ENCODE measurements around the gene MED6. TPM values are rescaled to one million over a fixed set of nuclear protein-coding genes. Genes with fewer than 3 reads are reported as not detected.

MED6 gene
- total RNA-seq, 3 donors from 2014 or later, result 38.4 to 56.9 (median 45.6) TPM

DNA sequence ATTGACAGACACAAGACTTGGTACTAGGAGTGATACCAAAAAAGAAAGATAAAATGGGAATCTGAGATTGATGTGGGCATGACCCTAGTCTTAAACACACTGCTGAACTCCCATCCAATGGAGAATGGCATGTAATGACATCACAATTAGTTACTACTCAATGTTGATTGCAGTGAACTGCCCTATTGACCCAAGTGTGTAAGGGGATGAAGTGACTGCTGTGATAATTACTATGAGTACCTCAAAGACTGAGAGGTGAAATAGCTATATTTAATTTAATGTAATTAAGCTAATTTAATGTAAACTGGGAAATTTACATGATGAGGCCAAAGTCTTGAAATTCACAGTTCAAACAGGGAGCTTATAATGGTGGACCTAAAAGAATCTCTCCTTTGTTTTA lies 65.6 kb downstream of the MED6 start, which contains the start of gene ADAM20:
ADAM20 (minus strand) TSS at position 101 of the 400 bp plus-strand sequence. CDS start 10,247 bp downstream, outside the sequence.
- Histone ChIP-seq H3K4me1 (no peaks in the 10 kb centered on the region), H3K27ac (no peak within 1 kb of the TSS), H3K9me3 (peaks cover 0 to 7% of the 10 kb centered on the region in 2 donors), H3K36me3 (no peaks in the 10 kb centered on the region), H3K4me3 (no peak within 1 kb of the TSS), H3K27me3 (no peaks in the 10 kb centered on the region)
- no peak for DNase-seq (ENCODE audit: low spot score in 2 of 2)
- TF ChIP-seq, protein P1, sequence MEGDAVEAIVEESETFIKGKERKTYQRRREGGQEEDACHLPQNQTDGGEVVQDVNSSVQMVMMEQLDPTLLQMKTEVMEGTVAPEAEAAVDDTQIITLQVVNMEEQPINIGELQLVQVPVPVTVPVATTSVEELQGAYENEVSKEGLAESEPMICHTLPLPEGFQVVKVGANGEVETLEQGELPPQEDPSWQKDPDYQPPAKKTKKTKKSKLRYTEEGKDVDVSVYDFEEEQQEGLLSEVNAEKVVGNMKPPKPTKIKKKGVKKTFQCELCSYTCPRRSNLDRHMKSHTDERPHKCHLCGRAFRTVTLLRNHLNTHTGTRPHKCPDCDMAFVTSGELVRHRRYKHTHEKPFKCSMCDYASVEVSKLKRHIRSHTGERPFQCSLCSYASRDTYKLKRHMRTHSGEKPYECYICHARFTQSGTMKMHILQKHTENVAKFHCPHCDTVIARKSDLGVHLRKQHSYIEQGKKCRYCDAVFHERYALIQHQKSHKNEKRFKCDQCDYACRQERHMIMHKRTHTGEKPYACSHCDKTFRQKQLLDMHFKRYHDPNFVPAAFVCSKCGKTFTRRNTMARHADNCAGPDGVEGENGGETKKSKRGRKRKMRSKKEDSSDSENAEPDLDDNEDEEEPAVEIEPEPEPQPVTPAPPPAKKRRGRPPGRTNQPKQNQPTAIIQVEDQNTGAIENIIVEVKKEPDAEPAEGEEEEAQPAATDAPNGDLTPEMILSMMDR (IDR thresholded peaks at IDR 0.05), result no peak
- TF ChIP-seq POLR2AphosphoS5 (IDR thresholded peaks at IDR 0.05) (no peak), POLR2A (IDR thresholded peaks at IDR 0.05) (no peak)
- intact Hi-C loops (cut with DNase I; ENCODE audit: low total_unique reads), result no loop called here

Other genes with a start within 250 kb of the MED6 start
- gene COX16, start 241.0 kb downstream of the MED6 start, total RNA-seq, result 10 to 100 TPM; 22.2 to 26.2 (median 25.2) TPM
- gene SYNJ2BP, start 183.6 kb downstream of the MED6 start, total RNA-seq, result 10 to 100 TPM; 14.2 to 26.2 (median 19.3) TPM
- gene ADAM21, start 148.5 kb downstream of the MED6 start, total RNA-seq, result under 1 TPM in 1 of 3 donors, not detected in 2; 0.16 TPM
- gene ADAM20, start 65.7 kb downstream of the MED6 start, total RNA-seq, result 1 to 10 TPM; 3.4 to 4.4 (median 3.6) TPM
- gene TTC9, start 41.3 kb upstream of the MED6 start, total RNA-seq, result 1 to 10 TPM in 2 of 3 donors, under 1 TPM in 1; 0.48 to 7.5 (median 3.9) TPM
- 1 to 10 TPM in 2 of 3 donors, under 1 TPM in 1; 0.16 to 6.3 (median 3.3) TPM for gene MAP3K9, start 208.9 kb upstream of the MED6 start, total RNA-seq

Measured in breast epithelium (tissue), 4 donors.